ENCODE results near the gene SRSF6.
A peak's percentile ranks its signal among the peaks of the same experiment; 100 is the strongest.
"Not testable (repeated sequence)": the region's sequence is repeated elsewhere in the genome, so short reads cannot be mapped to it uniquely, and the experiment has no call there.

Gene SRSF6

GRCh38 chr20:43457640-43458421, at the start of gene SRSF6:
Gene SRSF6, plus strand, starts transcription at chr20:43457896. Its CDS starts 138 bp downstream, at chr20:43458034.
- Histone ChIP-seq H3K36me3 (ENCODE audit: insufficient read depth, low read length) (peaks cover 44% of the 10 kb centered on the region), H3K9me3 (ENCODE audit: low read depth, low read length) (no peaks in the 10 kb centered on the region)
- peak; percentile 98 for TF ChIP-seq POLR2AphosphoS5 (IDR thresholded peaks at IDR 0.05; ENCODE audit: borderline replicate concordance, low read depth, low read length)
- TF ChIP-seq FOXP2 (optimal IDR thresholded peaks at IDR 0.05; ENCODE audit: control extremely low read depth, extremely low read length, insufficient read depth) = no peak

GRCh38 chr20:43408848-43409576, 48.7 kb upstream of the SRSF6 start:
- no peak overlapping the region for H3K9ac ChIP-seq (ENCODE audit: insufficient read length)
- TF ChIP-seq FOXP2 (optimal IDR thresholded peaks at IDR 0.05; ENCODE audit: control extremely low read depth, extremely low read length, insufficient read depth) (no peak), EZH2 (IDR thresholded peaks at IDR 0.05) (no peak), POLR2AphosphoS5 (IDR thresholded peaks at IDR 0.05; ENCODE audit: borderline replicate concordance, low read depth, low read length) (no peak)
- no peak overlapping the region for H3K4me3 ChIP-seq
- DNase-seq (ENCODE audit: low read depth, low spot score) = no peak
- H3K27ac ChIP-seq = no peak overlapping the region
- H3K9me3 ChIP-seq (ENCODE audit: low read depth, low read length) = no peaks in the 10 kb centered on the region
- H3K36me3 ChIP-seq (ENCODE audit: insufficient read depth, low read length) = no peaks in the 10 kb centered on the region

More at GRCh38 chr20:43457640-43458421, at the start of gene SRSF6:
- no peak for DNase-seq (ENCODE audit: low read depth, low spot score)
- peak within 1 kb of the TSS; percentile 99 for H3K4me3 ChIP-seq
- H3K9ac ChIP-seq (ENCODE audit: insufficient read length) = peak within 1 kb of the TSS; percentile 100
- peak within 1 kb of the TSS; percentile 99 for H3K27ac ChIP-seq

GRCh38 chr20:43409577-43409913, 48.2 kb upstream of the SRSF6 start:
- no peak for DNase-seq (ENCODE audit: low read depth, low spot score)
- Histone ChIP-seq H3K4me3 (no peak overlapping the region), H3K36me3 (ENCODE audit: insufficient read depth, low read length) (no peaks in the 10 kb centered on the region), H3K9me3 (ENCODE audit: low read depth, low read length) (no peaks in the 10 kb centered on the region), H3K9ac (ENCODE audit: insufficient read length) (no peak overlapping the region), H3K27ac (no peak overlapping the region)
- no peak for TF ChIP-seq FOXP2 (optimal IDR thresholded peaks at IDR 0.05; ENCODE audit: control extremely low read depth, extremely low read length, insufficient read depth)
- no peak for TF ChIP-seq POLR2AphosphoS5 (IDR thresholded peaks at IDR 0.05; ENCODE audit: borderline replicate concordance, low read depth, low read length)
- TF ChIP-seq EZH2 (IDR thresholded peaks at IDR 0.05) = no peak

GRCh38 chr20:43415661-43416430, 41.9 kb upstream of the SRSF6 start:
- no peaks in the 10 kb centered on the region for H3K9me3 ChIP-seq (ENCODE audit: low read depth, low read length)
- H3K9ac ChIP-seq (ENCODE audit: insufficient read length) = no peak overlapping the region
- H3K36me3 ChIP-seq (ENCODE audit: insufficient read depth, low read length) = no peaks in the 10 kb centered on the region
- no peak overlapping the region for H3K27ac ChIP-seq
- no peak for DNase-seq (ENCODE audit: low read depth, low spot score)
- H3K4me3 ChIP-seq = no peak overlapping the region
- TF ChIP-seq FOXP2 (optimal IDR thresholded peaks at IDR 0.05; ENCODE audit: control extremely low read depth, extremely low read length, insufficient read depth) (no peak), POLR2AphosphoS5 (IDR thresholded peaks at IDR 0.05; ENCODE audit: borderline replicate concordance, low read depth, low read length) (no peak), EZH2 (IDR thresholded peaks at IDR 0.05) (no peak)

- H3K9ac ChIP-seq (ENCODE audit: insufficient read length) = no peak overlapping the region
- H3K4me3 ChIP-seq = no peak overlapping the region
- no peak overlapping the region for H3K27ac ChIP-seq
- no peaks in the 10 kb centered on the region for H3K9me3 ChIP-seq (ENCODE audit: low read depth, low read length)
- no peak for DNase-seq (ENCODE audit: low read depth, low spot score)
- no peaks in the 10 kb centered on the region for H3K36me3 ChIP-seq (ENCODE audit: insufficient read depth, low read length)
- TF ChIP-seq EZH2 (IDR thresholded peaks at IDR 0.05) (no peak), FOXP2 (optimal IDR thresholded peaks at IDR 0.05; ENCODE audit: control extremely low read depth, extremely low read length, insufficient read depth) (no peak), POLR2AphosphoS5 (IDR thresholded peaks at IDR 0.05; ENCODE audit: borderline replicate concordance, low read depth, low read length) (no peak)
Observed at GRCh38 chr20:43416591-43417228, 41.0 kb upstream of the SRSF6 start.

GRCh38 chr20:43420192-43420591, 37.5 kb upstream of the SRSF6 start:
- H3K4me3 ChIP-seq = no peak overlapping the region
- no peaks in the 10 kb centered on the region for H3K9me3 ChIP-seq (ENCODE audit: low read depth, low read length)
- H3K9ac ChIP-seq (ENCODE audit: insufficient read length) = no peak overlapping the region
- H3K27ac ChIP-seq = no peak overlapping the region
- no peak for DNase-seq (ENCODE audit: low read depth, low spot score)
- H3K36me3 ChIP-seq (ENCODE audit: insufficient read depth, low read length) = no peaks in the 10 kb centered on the region
- TF ChIP-seq EZH2 (IDR thresholded peaks at IDR 0.05) (no peak), FOXP2 (optimal IDR thresholded peaks at IDR 0.05; ENCODE audit: control extremely low read depth, extremely low read length, insufficient read depth) (no peak), POLR2AphosphoS5 (IDR thresholded peaks at IDR 0.05; ENCODE audit: borderline replicate concordance, low read depth, low read length) (no peak)

GRCh38 chr20:43420913-43421312, 36.8 kb upstream of the SRSF6 start:
- DNase-seq (ENCODE audit: low read depth, low spot score); H3K36me3 ChIP-seq (ENCODE audit: insufficient read depth, low read length); H3K4me3 ChIP-seq; H3K27ac ChIP-seq; H3K9ac ChIP-seq (ENCODE audit: insufficient read length); H3K9me3 ChIP-seq (ENCODE audit: low read depth, low read length): not testable (repeated sequence)

GRCh38 chr20:43426172-43426571, 31.5 kb upstream of the SRSF6 start:
- no peak overlapping the region for H3K27ac ChIP-seq
- no peak overlapping the region for H3K4me3 ChIP-seq
- no peak overlapping the region for H3K9ac ChIP-seq (ENCODE audit: insufficient read length)
- no peak for TF ChIP-seq EZH2 (IDR thresholded peaks at IDR 0.05)
- no peak for TF ChIP-seq FOXP2 (optimal IDR thresholded peaks at IDR 0.05; ENCODE audit: control extremely low read depth, extremely low read length, insufficient read depth)
- TF ChIP-seq POLR2AphosphoS5 (IDR thresholded peaks at IDR 0.05; ENCODE audit: borderline replicate concordance, low read depth, low read length) = no peak
- no peaks in the 10 kb centered on the region for H3K36me3 ChIP-seq (ENCODE audit: insufficient read depth, low read length)
- DNase-seq (ENCODE audit: low read depth, low spot score) = no peak
- H3K9me3 ChIP-seq (ENCODE audit: low read depth, low read length) = no peaks in the 10 kb centered on the region

All from SK-N-MC (cell line).